Parathyroid adenoma (tissue), 2 donors: ENCODE data around the gene MASP2.

Experiments used
- H2AFZ ChIP-seq: fragments of 300-600 bp; sonication (generic); one replicate; pipeline ENCODE4 v1.7.0; 2017; ENCODE audit warnings: antibody characterized with exemption, mild to moderate bottlenecking
- H3K27ac ChIP-seq: fragments of 300-600 bp; sonication (generic); one replicate; pipeline ENCODE4 v1.7.0; 2017
- H3K27me3 ChIP-seq: fragments of 300-600 bp; sonication (generic); one replicate; pipeline ENCODE4 v1.7.0; 2017; ENCODE audit warnings: low read length; ENCODE audit not compliant: control insufficient read depth, insufficient read depth
- H3K36me3 ChIP-seq: fragments of 300-600 bp; sonication (generic); one replicate; pipeline ENCODE4 v1.7.0; 2017; ENCODE audit warnings: low read length; ENCODE audit not compliant: control insufficient read depth, insufficient read depth
- H3K4me1 ChIP-seq: fragments of 300-600 bp; sonication (generic); one replicate; pipeline ENCODE4 v1.7.0; 2017; ENCODE audit warnings: control low read depth
- H3K4me2 ChIP-seq: fragments of 300-600 bp; sonication (generic); one replicate; pipeline ENCODE4 v1.7.0; 2017; ENCODE audit warnings: low read length
- H3K4me3 ChIP-seq: fragments of 300-600 bp; sonication (generic); one replicate; pipeline ENCODE4 v1.7.0; 2017; ENCODE audit warnings: low read depth, low read length
- H3K79me2 ChIP-seq: fragments of 300-600 bp; sonication (generic); one replicate; pipeline ENCODE4 v1.7.0; 2017; ENCODE audit warnings: control low read depth
- H3K9ac ChIP-seq: fragments of 300-600 bp; sonication (generic); one replicate; pipeline ENCODE4 v1.7.0; 2017; ENCODE audit warnings: mild to moderate bottlenecking
- H3K9me3 ChIP-seq: fragments of 300-600 bp; sonication (generic); one replicate; pipeline ENCODE4 v1.7.0; 2017; ENCODE audit warnings: low read length; ENCODE audit not compliant: control insufficient read depth
- TF ChIP-seq, protein P1 (sequence below): fragments of 300-600 bp; sonication (generic); IDR thresholded peaks from one replicate; pipeline ENCODE4 v1.7.0; 2017; ENCODE audit warnings: antibody characterized with exemption, mild to moderate bottlenecking
- donor health status: primary hyperparathyroidism.

MASP2 gene

GRCh38 chr1:11058026-11058425, 11.0 kb upstream of the MASP2 start:
- H3K9ac ChIP-seq, result no peak overlapping the region
- H3K4me2 ChIP-seq, result no peak overlapping the region
- TF ChIP-seq, protein P1, sequence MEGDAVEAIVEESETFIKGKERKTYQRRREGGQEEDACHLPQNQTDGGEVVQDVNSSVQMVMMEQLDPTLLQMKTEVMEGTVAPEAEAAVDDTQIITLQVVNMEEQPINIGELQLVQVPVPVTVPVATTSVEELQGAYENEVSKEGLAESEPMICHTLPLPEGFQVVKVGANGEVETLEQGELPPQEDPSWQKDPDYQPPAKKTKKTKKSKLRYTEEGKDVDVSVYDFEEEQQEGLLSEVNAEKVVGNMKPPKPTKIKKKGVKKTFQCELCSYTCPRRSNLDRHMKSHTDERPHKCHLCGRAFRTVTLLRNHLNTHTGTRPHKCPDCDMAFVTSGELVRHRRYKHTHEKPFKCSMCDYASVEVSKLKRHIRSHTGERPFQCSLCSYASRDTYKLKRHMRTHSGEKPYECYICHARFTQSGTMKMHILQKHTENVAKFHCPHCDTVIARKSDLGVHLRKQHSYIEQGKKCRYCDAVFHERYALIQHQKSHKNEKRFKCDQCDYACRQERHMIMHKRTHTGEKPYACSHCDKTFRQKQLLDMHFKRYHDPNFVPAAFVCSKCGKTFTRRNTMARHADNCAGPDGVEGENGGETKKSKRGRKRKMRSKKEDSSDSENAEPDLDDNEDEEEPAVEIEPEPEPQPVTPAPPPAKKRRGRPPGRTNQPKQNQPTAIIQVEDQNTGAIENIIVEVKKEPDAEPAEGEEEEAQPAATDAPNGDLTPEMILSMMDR, result no peak
- H2AFZ ChIP-seq, result no peak overlapping the region
- H3K27ac ChIP-seq, result no peak overlapping the region
- H3K4me3 ChIP-seq, result no peak overlapping the region
- no peaks in the 10 kb centered on the region for H3K4me1 ChIP-seq
- no peaks in the 10 kb centered on the region for H3K9me3 ChIP-seq
- no peaks in the 10 kb centered on the region for H3K79me2 ChIP-seq
- H3K27me3 ChIP-seq, result no peaks in the 10 kb centered on the region
- no peaks in the 10 kb centered on the region for H3K36me3 ChIP-seq

DNA sequence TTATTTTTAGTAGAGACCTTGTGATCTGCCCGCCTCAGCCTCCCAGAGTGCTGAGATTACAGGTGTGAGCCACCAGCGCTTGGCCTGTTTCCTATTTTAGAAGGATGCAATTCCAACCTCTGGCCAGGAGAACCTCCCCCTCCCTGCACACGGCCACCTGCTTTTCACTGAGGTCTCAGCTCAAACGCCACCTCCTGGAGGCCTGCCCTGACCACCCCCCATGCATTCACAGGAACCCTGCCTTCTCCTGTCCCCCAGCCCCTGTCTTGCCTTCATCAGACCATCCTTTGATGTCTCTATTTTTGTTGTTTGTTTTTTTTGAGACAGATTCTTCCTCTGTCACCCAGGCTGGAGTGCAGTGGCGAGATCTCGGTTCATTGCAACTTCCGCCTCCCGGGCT, 10.4 kb upstream of the MASP2 start:
- Histone ChIP-seq H3K4me2 (no peak overlapping the region), H3K27ac (no peak overlapping the region), H3K27me3 (no peaks in the 10 kb centered on the region), H2AFZ (no peak overlapping the region), H3K36me3 (no peaks in the 10 kb centered on the region), H3K4me3 (no peak overlapping the region), H3K79me2 (no peaks in the 10 kb centered on the region), H3K9ac (no peak overlapping the region), H3K9me3 (no peaks in the 10 kb centered on the region), H3K4me1 (no peaks in the 10 kb centered on the region)
- TF ChIP-seq, protein P1, result no peak

DNA sequence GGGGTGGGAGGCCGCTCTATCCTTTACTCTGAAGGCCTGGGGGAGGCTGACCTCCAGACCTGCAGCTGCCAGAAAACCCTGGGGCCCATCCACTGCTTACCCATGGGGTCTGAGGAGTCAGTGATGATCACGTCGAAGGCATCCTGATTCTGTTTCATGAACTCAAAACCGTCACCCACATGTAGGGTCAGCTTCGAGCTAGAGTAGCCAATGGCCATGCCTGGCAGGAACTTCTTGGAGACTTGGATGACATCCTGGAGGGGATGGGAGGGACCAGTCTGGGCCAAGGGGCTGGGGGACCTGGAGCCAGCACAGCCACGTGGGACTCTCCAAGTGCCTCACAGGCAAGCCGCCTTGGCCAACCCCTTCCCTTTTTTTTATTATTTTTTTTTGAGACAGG, 9.5 kb upstream of the MASP2 start:
- no peak overlapping the region for H3K4me3 ChIP-seq
- no peak overlapping the region for H3K9ac ChIP-seq
- H3K27ac ChIP-seq, result no peak overlapping the region
- no peaks in the 10 kb centered on the region for H3K27me3 ChIP-seq
- no peaks in the 10 kb centered on the region for H3K79me2 ChIP-seq
- H3K4me1 ChIP-seq, result no peaks in the 10 kb centered on the region
- no peak overlapping the region for H2AFZ ChIP-seq
- H3K9me3 ChIP-seq, result no peaks in the 10 kb centered on the region
- TF ChIP-seq, protein P1, result no peak
- no peaks in the 10 kb centered on the region for H3K36me3 ChIP-seq
- no peak overlapping the region for H3K4me2 ChIP-seq

- no peaks in the 10 kb centered on the region for H3K79me2 ChIP-seq
- H3K27ac ChIP-seq, result no peak overlapping the region
- no peak overlapping the region for H3K4me3 ChIP-seq
- no peak overlapping the region for H3K4me2 ChIP-seq
- H2AFZ ChIP-seq, result no peak overlapping the region
- H3K9me3 ChIP-seq, result no peaks in the 10 kb centered on the region
- no peak overlapping the region for H3K9ac ChIP-seq
- H3K27me3 ChIP-seq, result no peaks in the 10 kb centered on the region
- TF ChIP-seq, protein P1, result no peak
- no peaks in the 10 kb centered on the region for H3K4me1 ChIP-seq
- no peaks in the 10 kb centered on the region for H3K36me3 ChIP-seq
These were observed 8.6 kb upstream of the MASP2 start for GRCh38 chr1:11055676-11056075.

GRCh38 chr1:11054666-11055065, 7.6 kb upstream of the MASP2 start:
- Histone ChIP-seq H3K27me3 (no peaks in the 10 kb centered on the region), H3K27ac (no peak overlapping the region), H3K9me3 (no peaks in the 10 kb centered on the region), H3K79me2 (no peaks in the 10 kb centered on the region), H3K9ac (no peak overlapping the region), H3K4me3 (no peak overlapping the region), H3K4me1 (no peaks in the 10 kb centered on the region), H2AFZ (no peak overlapping the region), H3K36me3 (no peaks in the 10 kb centered on the region), H3K4me2 (no peak overlapping the region)
- TF ChIP-seq, protein P1, result no peak
